ENCODE data around the gene WASF2. TPM values are rescaled to one million over a fixed set of nuclear protein-coding genes. Genes with fewer than 3 reads are reported as not detected.
A peak's percentile ranks its signal among the peaks of the same experiment; 100 is the strongest.

Gene WASF2
- total RNA-seq, 2 donors from 2014 or later = 28.0 to 36.1 TPM

DNA sequence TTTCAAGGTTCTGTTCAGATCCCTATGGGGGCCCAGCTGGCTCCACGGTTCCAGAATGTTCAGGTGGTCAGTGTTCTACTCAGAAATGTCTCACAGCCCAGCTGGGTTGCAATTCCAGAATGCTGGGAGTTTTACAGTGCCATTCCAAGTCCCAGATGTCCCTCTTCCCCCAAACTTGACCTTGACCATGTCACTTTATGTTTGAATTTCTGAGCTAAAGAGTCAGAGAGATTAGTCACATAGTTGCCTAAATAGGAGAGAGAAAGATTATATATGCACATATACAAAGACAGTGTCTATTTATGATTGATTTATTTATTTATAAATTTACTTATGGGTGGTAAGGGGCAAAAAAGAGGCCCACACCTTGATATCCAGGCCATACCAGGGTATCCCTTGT lies 95.0 kb downstream of the WASF2 start:
- Histone ChIP-seq H3K4me1 (peaks cover 19% of the 10 kb centered on the region), H3K27me3 (no peaks in the 10 kb centered on the region), H3K9me3 (no peaks in the 10 kb centered on the region), H3K36me3 (replicated peaks in 1 of 2; ENCODE audit: insufficient read depth in 1 of 2, low read depth in 2 of 2) (no peaks in the 10 kb centered on the region), H3K27ac (peak overlapping the region in 1 of 4 donors; percentile 20), H3K4me3 (no peak overlapping the region)
- ATAC-seq = no peak
- WGBS, 2 donors = 42 to 50% methylated on average over 1 of the region's 1 CpG
- intact Hi-C loops (cut with DNase I) = loop anchor here (2.0 to 5.0 kb wide), 3 partner anchors 38 to 212 kb away; no protein-coding TSS in a partner anchor
- TF ChIP-seq CTCF (IDR thresholded peaks at IDR 0.05) = no peak
- TF ChIP-seq POLR2A (IDR thresholded peaks at IDR 0.05) = no peak
- DNase-seq = no peak

DNA sequence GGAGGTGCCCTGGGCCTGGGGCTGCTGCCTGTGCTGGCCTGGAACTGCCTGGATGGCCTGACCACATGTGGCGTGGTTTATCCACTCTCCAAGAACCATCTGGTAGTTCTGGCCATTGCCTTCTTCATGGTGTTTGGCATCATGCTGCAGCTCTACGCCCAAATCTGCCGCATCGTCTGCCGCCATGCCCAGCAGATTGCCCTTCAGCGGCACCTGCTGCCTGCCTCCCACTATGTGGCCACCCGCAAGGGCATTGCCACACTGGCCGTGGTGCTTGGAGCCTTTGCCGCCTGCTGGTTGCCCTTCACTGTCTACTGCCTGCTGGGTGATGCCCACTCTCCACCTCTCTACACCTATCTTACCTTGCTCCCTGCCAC lies 95.7 kb downstream of the WASF2 start:
- TF ChIP-seq POLR2A (IDR thresholded peaks at IDR 0.05) (no peak), CTCF (IDR thresholded peaks at IDR 0.05) (no peak)
- intact Hi-C loops (cut with DNase I) = loop anchor here (2.0 to 5.0 kb wide), 3 partner anchors 37 to 213 kb away; no protein-coding TSS in a partner anchor
- DNase-seq (no peak), ATAC-seq (no peak)
- no peaks in the 10 kb centered on the region for H3K27me3 ChIP-seq
- H3K9me3 ChIP-seq = no peaks in the 10 kb centered on the region
- H3K36me3 ChIP-seq (replicated peaks in 1 of 2; ENCODE audit: insufficient read depth in 1 of 2, low read depth in 2 of 2) = no peaks in the 10 kb centered on the region
- no peak overlapping the region for H3K4me3 ChIP-seq
- 90 to 91% methylated on average over 8 to 9 of the region's 9 CpGs for WGBS, 2 donors
- H3K27ac ChIP-seq = no peak overlapping the region
- H3K4me1 ChIP-seq = peaks cover 19% of the 10 kb centered on the region

- Histone ChIP-seq H3K9me3 (no peaks in the 10 kb centered on the region), H3K4me3 (no peak overlapping the region), H3K36me3 (replicated peaks in 1 of 2; ENCODE audit: insufficient read depth in 1 of 2, low read depth in 2 of 2) (no peaks in the 10 kb centered on the region), H3K27ac (no peak overlapping the region), H3K27me3 (no peaks in the 10 kb centered on the region), H3K4me1 (peaks cover 19% of the 10 kb centered on the region)
- no peak for TF ChIP-seq CTCF (IDR thresholded peaks at IDR 0.05)
- no peak for TF ChIP-seq POLR2A (IDR thresholded peaks at IDR 0.05)
- ATAC-seq (no peak), DNase-seq (no peak)
- intact Hi-C loops (cut with DNase I) = loop anchor here (2.0 to 5.0 kb wide), 3 partner anchors 36 to 214 kb away; no protein-coding TSS in a partner anchor
- 84 to 91% methylated on average over 8 to 17 of the region's 18 CpGs for WGBS, 2 donors
Measured at GRCh38 chr1:27393641-27394281, 96.2 kb downstream of the WASF2 start.

DNA sequence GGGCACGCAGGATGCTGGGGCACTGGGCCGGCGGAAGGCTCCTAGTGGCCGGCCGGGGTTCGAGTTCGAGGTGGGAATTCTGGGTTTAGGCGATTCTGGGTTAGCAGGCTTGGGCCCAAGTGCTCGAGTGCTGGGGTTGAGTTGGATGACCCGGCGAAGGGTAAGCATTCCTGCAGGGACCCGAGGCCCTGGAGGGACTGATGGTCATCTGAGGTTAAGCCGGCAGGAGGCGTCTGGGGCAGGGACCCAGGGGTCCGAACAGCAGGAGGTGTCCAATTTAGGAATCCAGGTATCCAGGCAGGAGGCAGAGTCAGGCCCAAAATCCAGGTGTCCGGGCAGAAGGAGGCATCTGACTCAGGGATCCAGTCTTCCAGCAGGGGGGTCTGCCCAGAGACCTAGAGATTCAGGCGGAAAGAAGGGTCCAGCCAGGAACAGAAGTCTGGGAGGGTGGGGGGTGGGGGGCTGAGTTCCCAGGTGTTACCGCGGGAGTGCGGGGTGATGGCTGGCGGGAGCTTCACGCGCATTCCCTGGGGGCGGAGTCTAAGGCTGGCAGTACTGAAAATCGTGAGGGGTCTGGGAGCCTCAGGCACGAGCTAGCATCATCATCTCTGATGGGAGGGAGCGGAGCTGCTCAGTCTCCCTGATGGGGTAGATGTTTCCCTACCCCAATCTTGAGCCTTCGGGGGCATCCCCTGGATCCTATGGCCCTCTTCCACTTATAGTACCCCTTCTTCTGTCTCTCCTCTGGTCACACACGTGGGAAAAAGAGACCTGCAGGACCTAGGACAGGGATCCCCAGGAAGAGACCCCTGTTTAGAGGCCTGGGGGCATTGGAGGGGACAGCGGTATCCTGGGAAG lies 97.0 kb downstream of the WASF2 start:
- intact Hi-C loops (cut with DNase I) = loop anchor here (5.0 kb wide), 2 partner anchors 36 to 214 kb away; no protein-coding TSS in a partner anchor
- H3K36me3 ChIP-seq (replicated peaks in 1 of 2; ENCODE audit: insufficient read depth in 1 of 2, low read depth in 2 of 2) = no peaks in the 10 kb centered on the region
- DNase-seq (no peak), ATAC-seq (no peak)
- 46 to 60% methylated on average over 25 to 27 of the region's 30 CpGs for WGBS, 2 donors
- H3K9me3 ChIP-seq = no peaks in the 10 kb centered on the region
- no peak for TF ChIP-seq POLR2A (IDR thresholded peaks at IDR 0.05)
- TF ChIP-seq CTCF (IDR thresholded peaks at IDR 0.05) = no peak
- no peaks in the 10 kb centered on the region for H3K27me3 ChIP-seq
- peak overlapping the region in 1 of 2 donors; percentile 23 for H3K4me3 ChIP-seq
- peak overlapping the region in 3 of 4 donors; percentile 20 to 53 (median 49) for H3K27ac ChIP-seq
- peaks cover 22% of the 10 kb centered on the region for H3K4me1 ChIP-seq

Data from body of pancreas (tissue), 4 donors.